Peyer's patch (tissue), 4 donors: ENCODE measurements around the gene CDH2.

ENCODE experiments used
- POLR2A ChIP-seq, 2 donors: fragments of 450-650 bp; IDR thresholded peaks; one replicate each; pipeline ENCODE4 v1.5.1; 2017; ENCODE audit warnings: antibody characterized with exemption in 2 of 2, mild to moderate bottlenecking in 2 of 2, moderate library complexity in 2 of 2
- TF ChIP-seq, protein P1 (sequence below), 6 experiments: fragments of 450-650 bp in 4 of 6; fragments of 200-600 bp in 2 of 6; sonication (generic) in 1 of 6; IDR thresholded peaks; one replicate each; pipeline ENCODE4 v1.5.1; 2017 to 2019; ENCODE audit warnings: antibody characterized with exemption in 6 of 6, mild to moderate bottlenecking in 3 of 6, moderate library complexity in 1 of 6

DNA sequence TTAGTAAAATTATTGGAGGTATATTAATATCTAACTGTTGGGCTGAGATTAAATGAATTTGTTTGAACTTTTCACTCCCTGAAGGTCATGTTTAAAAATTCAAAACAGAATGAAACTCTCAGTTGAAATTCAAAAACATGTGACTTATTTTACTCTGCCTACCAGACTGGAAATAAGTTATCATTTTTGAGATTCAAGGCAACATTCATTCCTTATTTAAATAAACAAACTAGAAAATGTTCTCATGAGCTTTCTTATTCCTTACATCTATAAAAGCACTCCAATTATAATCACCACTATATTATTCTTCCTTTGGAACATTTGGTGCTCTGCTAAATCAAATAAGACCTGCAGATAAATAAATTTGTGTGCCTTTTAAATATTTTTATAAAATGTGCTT, 217.8 kb downstream of the CDH2 start:
- TF ChIP-seq, protein P1, sequence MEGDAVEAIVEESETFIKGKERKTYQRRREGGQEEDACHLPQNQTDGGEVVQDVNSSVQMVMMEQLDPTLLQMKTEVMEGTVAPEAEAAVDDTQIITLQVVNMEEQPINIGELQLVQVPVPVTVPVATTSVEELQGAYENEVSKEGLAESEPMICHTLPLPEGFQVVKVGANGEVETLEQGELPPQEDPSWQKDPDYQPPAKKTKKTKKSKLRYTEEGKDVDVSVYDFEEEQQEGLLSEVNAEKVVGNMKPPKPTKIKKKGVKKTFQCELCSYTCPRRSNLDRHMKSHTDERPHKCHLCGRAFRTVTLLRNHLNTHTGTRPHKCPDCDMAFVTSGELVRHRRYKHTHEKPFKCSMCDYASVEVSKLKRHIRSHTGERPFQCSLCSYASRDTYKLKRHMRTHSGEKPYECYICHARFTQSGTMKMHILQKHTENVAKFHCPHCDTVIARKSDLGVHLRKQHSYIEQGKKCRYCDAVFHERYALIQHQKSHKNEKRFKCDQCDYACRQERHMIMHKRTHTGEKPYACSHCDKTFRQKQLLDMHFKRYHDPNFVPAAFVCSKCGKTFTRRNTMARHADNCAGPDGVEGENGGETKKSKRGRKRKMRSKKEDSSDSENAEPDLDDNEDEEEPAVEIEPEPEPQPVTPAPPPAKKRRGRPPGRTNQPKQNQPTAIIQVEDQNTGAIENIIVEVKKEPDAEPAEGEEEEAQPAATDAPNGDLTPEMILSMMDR (IDR thresholded peaks at IDR 0.05): no peak
- no peak for TF ChIP-seq POLR2A (IDR thresholded peaks at IDR 0.05)
